ENCODE measurements around the gene CTSH.
"Not testable (repeated sequence)": the region's sequence is repeated elsewhere in the genome, so short reads cannot be mapped to it uniquely, and the experiment has no call there.

- not testable (repeated sequence) for TF ChIP-seq CTCF (conservative IDR thresholded peaks at IDR 0.05; ENCODE audit: low read depth in 2 of 2); POLR2AphosphoS5 (IDR thresholded peaks at IDR 0.05; ENCODE audit: low read depth); EZH2phosphoT487 (IDR thresholded peaks at IDR 0.05; ENCODE audit: unreplicated experiment); REST (IDR thresholded peaks at IDR 0.05; ENCODE audit: unreplicated experiment); EZH2 (IDR thresholded peaks at IDR 0.05; ENCODE audit: low read depth, unreplicated experiment); NANOG (IDR thresholded peaks at IDR 0.05; ENCODE audit: borderline replicate concordance)
Measured at GRCh38 chr15:78928176-78928575, 16.7 kb downstream of the CTSH start.
